Myometrial cell (primary cell): ENCODE measurements around the gene C1QB. TPM values are rescaled to one million over a fixed set of nuclear protein-coding genes. Genes with fewer than 3 reads are reported as not detected.

Experiments used
- total RNA-seq: library from RNA; depleted of rRNA; stranded (reverse); fragments of >200 nt; gene quantifications from 2 replicates; pipeline ENCODE4 v1.2.3, GENCODE V29; 2015

The C1QB gene
- not detected in 2 replicates for total RNA-seq

GRCh38 chr1:22652881-22653316 is at the start of gene C1QB:
Gene C1QB (plus strand): TSS chr1:22653236. CDS start chr1:22659463, 6,227 bp downstream.

GRCh38 chr1:22636353-22636752 is 16.7 kb upstream of the C1QB start, which contains the start of gene C1QA:
Gene C1QA (plus strand): TSS chr1:22636628. CDS start chr1:22637617, 989 bp downstream.

GRCh38 chr1:22643381-22643780 is 9.7 kb upstream of the C1QB start, which contains the start of gene C1QC:
Gene C1QC (plus strand): TSS chr1:22643633. CDS start chr1:22644024, 391 bp downstream.

GRCh38 chr1:22710701-22711049 is 57.6 kb downstream of the C1QB start, which contains the start of gene EPHB2:
Gene EPHB2 (plus strand): TSS chr1:22710839. CDS start chr1:22710983, 144 bp downstream.

Other genes with a start within 250 kb of the C1QB start
- 6.6 and 8.2 TPM in 2 replicates for gene ZBTB40, start 201.4 kb upstream of the C1QB start, total RNA-seq
- gene EPHA8, start 89.7 kb upstream of the C1QB start, total RNA-seq = not detected in 2 replicates
- not detected in 2 replicates for gene C1QA, start 16.6 kb upstream of the C1QB start, total RNA-seq
- gene C1QC, start 9.6 kb upstream of the C1QB start, total RNA-seq = not detected in 2 replicates
- 38.5 and 47.3 TPM in 2 replicates for gene EPHB2, start 57.6 kb downstream of the C1QB start, total RNA-seq